NCI-H1694 treated with DMSO at 0.1 percent for 48 hours (cell line): Measurements from ENCODE around the gene TRRAP.
A peak's percentile ranks its signal among the peaks of the same experiment; 100 is the strongest.
"Not testable (repeated sequence)": the region's sequence is repeated elsewhere in the genome, so short reads cannot be mapped to it uniquely, and the experiment has no call there.

Experiments
- DNase-seq: peaks from one replicate; lab custom pipeline; 2025; lab: John Stamatoyannopoulos, UW

Gene TRRAP

DNA sequence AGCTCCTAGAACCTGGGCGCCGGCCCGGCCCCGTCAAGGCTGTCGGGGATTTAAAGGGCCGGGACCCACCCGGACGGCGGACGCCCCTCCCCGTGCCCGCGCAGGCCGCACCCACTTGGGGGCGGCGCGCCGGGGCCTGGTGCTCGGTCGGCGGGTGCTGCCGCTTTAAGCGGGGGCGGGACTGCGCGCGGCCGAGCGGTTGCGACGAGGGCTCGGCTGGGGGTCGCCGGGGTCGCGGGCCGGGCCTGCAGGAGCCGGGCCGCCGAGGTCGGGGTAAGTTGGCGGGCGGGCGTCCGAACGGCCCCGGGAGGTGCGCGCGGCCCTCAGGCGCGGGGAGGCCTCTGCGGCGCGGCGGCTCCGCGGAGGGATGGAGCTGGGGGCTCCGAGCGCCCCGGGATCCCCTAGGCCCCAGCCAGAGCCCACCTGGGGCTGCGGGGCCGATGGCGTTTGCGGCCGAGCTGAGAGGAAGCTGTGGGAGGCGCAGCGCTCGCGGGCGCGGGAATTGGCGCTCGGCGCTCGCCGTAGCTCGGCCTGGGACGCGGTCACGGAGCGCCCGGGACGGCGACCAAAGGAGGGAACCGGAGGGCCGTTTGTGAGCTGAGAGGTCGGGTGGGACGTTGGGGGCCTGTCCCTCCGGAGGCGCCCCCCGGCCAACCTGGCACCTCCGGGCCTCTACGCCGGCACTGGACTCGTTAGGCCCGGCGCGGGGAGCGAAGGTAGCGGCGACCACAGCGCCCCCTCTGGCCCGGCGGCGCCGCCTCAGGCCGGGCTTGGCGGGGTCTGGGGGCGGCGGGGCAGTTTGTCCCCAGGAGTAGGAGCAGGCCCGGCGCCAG, at the start of gene TRRAP:
Gene TRRAP (plus strand): TSS at position 168 of the 833 bp plus-strand sequence. CDS start 2,619 bp downstream, outside the sequence.
- DNase-seq = peak; percentile 37

DNA sequence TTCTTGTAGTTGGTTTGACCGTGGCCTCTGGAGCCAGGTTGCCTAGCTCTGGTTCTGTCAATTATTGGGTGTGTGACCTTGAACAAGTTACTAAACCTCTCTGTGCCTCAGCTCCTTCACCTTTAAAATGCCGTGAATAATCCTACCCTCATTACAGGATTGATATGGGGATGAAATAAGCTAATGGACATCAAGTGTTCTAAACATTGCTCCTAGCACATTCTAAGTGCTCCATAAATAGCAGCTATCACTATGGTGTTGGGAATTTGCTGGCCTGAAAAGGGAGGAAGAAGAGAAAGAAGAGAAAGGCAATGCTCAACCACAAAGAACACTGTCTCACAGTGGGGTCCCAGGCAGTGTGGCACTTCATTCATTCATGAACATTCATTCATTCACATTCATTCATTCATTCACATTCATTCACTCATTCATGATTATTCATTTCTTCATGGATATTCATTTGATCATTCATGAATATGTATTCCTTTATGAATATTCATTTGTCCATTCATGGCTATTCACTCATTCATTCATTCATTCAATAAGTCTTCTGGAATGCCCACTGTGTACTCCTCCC, 47.3 kb upstream of the TRRAP start:
- no peak for DNase-seq

DNA sequence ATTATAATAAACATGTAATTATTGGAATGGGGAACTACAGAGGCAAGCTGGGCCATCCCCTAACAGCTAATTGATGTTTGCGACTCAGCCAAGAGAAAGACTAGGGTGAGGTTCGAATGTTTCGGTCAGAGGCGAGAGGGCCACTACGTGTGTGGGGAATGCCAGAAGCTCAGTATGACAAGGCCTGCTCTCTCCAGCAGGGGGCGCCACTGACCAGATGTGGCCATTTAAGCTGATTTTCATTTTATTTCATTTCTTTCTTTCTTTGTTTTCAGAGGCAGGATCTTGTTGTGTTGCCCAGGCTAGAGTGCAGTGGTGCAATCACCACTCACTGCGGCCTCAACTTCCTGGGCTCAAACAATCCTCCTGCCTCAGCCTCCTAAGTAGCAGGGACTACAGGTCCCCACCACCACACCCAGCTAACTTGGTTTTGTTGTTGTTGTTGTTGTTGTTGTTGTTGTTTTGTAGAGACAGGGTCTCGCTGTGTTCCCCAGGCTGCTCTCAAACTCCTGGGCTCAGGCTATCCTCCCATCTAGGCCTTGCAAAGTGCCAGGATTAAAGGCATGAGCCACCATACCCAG, 46.6 kb upstream of the TRRAP start:
- DNase-seq = peak; percentile 11

- DNase-seq = no peak
These were observed 45.3 kb upstream of the TRRAP start for GRCh38 chr7:98833022-98833421.

- no peak for DNase-seq
These were observed 43.4 kb upstream of the TRRAP start for GRCh38 chr7:98834949-98835348.

DNA sequence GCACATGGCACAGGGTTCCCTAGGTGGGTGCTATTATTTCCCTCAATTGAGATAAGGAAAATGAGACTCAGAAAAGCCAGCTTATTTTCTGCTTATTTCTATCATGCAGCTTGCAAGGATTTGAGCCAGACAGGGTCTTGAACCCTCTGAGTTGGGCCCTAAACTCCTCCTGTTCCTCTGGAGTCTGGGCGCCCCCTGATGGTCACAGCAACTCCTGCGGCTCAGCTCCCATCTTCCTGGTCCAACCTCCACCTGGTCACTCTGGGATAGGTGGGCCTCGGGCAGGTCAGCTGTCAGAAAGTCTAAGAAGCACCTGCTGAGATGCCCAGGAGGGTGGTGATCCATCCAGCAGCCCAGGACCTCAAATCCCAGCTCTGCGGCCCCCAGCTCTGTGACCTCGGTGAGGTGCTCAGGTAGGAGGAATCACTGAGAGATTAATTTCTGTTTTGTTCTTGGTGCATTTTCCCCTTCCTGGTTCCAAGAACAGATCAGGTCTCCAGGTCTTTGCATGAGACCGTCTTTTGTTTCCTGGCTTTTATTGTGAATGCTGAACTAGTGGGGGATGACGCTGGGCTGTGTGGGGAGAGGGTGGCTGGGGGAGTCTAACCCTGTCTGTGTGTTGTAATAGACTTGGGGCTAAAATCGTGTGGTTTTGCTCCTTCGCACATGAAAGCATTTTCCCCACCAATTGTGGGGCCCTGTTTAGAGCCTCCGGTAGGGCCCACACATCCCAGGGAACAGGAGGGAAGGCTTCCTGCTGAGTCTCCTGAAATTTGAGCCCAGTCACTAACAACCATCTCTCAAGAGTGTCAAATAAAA, 41.3 kb upstream of the TRRAP start:
- DNase-seq = peak; percentile 65

- no peak for DNase-seq
These were observed 40.7 kb upstream of the TRRAP start for GRCh38 chr7:98837630-98837972.

DNA sequence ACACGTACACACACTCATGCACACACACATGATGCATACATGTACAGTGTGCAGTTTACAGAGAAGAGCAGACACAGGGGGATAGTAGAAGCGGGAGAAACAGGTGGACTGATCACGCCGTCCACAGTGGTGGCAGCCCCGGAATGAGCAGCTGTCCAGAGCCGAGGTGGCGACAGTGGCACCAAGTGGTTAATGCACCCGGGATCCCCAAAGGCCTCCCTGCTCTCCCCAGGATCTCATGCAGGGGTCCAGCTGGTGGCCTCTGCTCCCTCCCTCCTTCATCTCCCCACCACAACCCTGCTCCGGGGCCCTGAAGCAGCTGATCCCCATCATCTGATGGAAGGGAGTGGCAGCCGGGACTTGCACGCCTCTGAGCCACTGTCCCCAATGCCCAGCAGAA, 38.2 kb upstream of the TRRAP start:
- no peak for DNase-seq

GRCh38 chr7:98840722-98841121, 37.6 kb upstream of the TRRAP start:
- no peak for DNase-seq

DNA sequence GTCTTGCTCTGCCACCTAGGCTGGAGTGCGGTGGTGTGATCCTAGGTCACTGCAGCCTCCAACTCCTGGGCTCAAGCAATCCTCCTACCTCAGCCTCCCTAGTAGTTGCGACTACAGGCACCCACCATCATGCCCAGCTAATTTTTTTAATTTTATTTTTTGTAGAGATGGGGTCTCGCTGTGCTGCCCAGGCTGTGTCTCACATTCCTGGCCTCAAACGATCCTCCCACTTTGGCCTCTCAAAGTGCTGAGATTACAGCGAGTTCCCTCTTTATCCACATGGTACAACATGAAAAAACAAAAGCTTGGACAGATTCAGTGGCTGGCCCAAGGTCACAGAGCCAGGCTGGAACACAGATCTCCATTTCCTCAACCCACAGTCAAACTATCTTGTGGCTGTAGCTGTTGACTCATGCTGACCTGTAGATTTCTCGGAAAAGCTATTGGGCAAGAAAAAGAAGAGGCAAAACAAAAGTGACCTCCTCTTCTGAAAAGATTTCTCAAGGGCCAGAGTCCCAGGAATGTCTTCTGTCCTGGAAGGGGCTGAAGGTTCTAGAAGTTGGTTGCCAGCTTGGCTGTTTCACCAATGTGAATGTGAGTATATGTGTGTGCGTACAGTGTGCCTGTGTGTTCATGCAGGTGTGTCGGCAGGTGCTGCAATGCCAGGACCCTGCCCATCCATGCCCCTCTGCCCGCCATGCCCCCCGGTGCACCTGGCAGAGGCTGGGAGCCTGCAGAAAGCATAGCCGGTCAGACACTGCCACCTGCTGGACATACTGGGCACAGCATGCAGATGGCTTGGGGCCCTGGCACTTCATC, 36.9 kb upstream of the TRRAP start:
- DNase-seq = peak; percentile 23

- DNase-seq = not testable (repeated sequence)
These were observed 35.8 kb upstream of the TRRAP start for GRCh38 chr7:98842552-98842951.

- DNase-seq = no peak
These were observed 29.4 kb upstream of the TRRAP start for GRCh38 chr7:98848918-98849317.

- no peak for DNase-seq
These were observed 25.5 kb upstream of the TRRAP start for GRCh38 chr7:98852826-98853225.

- DNase-seq = no peak
These were observed 22.5 kb upstream of the TRRAP start for GRCh38 chr7:98855610-98856422.

DNA sequence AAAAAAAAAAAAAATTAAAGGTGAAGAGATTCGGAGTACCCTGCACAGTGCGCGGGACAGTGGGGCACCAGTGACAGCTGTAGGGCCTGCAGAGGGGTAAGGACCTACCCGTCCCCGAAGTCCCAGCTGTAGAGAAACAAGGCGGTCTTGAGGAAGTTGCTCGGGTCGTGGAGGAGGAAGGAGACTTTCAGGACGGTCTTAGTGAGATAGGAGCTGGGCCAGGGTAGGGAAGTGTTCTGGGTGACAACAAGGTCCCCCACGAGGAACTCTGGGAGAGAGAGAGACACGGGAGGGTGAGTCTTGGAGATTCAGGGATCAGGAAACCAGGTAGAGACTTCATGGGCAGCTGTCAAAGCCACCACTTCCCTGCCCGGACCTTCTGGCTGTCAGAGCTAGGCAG, 18.3 kb upstream of the TRRAP start:
- DNase-seq = no peak

GRCh38 chr7:98862203-98862602, 16.1 kb upstream of the TRRAP start:
- DNase-seq = no peak

DNA sequence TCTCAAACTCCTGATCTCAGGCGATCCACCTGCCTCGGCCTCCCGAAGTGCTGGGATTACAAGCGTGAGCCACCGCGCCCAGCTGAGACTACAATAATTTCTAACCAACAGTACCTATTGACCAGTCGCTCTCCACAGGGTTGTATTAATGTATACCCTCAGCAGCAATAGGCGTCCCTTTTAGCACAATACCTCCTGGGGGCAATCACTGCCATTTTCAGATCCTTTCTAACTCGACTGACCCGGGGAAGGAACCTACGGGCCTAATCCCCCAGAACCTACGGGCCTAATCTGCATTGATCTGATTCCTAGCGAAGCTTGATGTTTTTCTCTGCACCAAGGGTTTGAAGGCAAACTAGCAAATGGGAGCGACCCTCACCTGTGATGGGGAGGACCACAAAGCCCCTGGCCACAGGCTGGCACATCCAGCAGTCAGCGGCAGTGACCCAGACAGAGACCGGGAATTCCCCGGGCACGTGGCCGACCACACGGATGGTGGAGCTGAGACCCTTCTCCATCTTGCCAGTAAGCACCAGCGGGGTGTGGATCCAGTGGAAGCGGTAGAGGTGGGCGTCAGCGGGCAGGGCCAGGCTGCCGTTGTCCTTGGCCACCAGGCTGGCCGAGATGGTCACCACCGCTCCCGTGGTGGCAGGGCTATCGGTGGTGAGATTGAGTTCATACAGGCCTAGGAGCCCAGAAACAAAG, 15.5 kb upstream of the TRRAP start:
- DNase-seq = no peak

DNA sequence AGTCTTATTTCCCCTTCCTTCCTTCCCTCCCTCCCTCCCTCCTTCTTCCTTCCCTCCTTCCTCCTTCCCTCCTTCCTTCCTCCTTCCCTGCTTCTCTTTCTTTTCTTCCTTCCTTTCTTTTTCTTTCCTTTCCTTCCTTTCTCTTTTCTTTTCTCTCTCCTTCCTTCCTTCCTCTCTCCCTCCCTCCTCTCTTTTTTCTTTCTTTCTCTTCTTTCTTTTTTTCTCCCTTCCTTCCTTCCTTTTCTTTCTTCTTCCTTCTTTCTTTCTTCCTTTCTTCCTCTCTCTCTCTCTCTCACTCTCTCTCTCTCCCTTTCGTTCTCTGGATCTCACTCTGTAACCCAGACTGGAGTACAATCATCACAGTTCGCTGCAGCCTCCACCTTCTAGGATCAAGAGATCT, 14.7 kb upstream of the TRRAP start:
- DNase-seq = no peak

DNA sequence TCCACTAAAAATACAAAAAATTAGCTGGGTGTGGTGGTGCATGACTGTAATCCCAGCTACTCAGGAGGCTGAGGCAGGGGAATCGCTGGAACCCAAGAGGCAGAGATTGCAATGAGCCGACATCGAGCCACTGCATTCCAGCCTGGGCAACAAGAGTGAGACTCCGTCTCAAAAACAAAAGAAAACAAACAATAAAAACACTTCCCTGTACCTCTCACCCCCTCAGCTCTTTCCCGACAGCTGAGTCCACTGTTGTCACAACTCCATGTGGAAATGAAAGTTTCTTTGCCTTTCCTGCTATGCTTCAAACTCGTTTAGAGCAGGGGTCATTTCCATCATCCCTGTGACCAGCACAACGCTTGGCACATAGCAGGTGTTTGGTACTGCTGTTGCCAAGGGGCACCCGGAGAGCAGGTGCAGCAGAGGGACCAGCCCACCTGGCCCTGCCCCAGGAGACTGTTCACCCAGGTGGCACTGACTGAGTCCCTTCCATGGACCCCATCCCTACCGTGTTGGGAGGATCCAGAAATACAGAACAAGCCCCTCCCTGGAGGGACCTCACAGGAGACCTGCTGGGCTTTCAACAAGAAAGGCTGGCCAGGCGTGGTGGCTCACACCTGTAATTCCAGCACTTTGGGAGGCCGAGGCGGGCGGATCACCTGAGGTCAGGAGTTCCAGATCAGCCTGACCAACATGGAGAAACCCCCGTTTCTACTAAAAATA, 13.4 kb upstream of the TRRAP start:
- DNase-seq = no peak

GRCh38 chr7:98866351-98866750, 12.0 kb upstream of the TRRAP start:
- DNase-seq = no peak
